ENCODE results near the gene ALDH3B2. TPM values are rescaled to one million over a fixed set of nuclear protein-coding genes. Genes with fewer than 3 reads are reported as not detected.

Gene ALDH3B2
- total RNA-seq, 4 donors from 2014 or later, result not detected

DNA sequence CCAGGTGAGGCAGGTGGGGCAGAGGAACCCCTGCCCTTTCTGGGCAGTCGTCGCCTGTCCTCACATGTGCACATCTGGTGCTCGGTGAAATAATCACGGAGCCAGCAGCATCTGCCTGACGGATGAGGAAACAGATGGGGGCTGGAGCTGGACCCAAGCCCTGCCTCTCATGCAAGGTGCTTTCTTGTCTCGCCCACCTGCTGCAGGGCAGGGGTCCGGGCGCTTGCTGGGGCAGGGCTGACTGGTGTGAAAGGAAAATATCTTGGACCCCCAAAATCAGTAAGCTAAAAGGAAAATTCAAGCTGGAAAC, 3.3 kb downstream of the ALDH3B2 start:
- Histone ChIP-seq H3K9me3 (no peaks in the 10 kb centered on the region), H3K27ac (no peak overlapping the region), H3K4me3 (no peak overlapping the region), H3K36me3 (no peaks in the 10 kb centered on the region), H3K4me1 (no peaks in the 10 kb centered on the region), H3K27me3 (peaks cover 15 to 20% (median 16%) of the 10 kb centered on the region in 3 donors)
- in situ Hi-C loops (cut with MboI; ENCODE audit: low sequenced_read_pairs in 4 of 4), result no loop called here
- no peak for DNase-seq
- TF ChIP-seq POLR2A (IDR thresholded peaks at IDR 0.05), result no peak
- TF ChIP-seq CTCF (IDR thresholded peaks at IDR 0.05 in 4 of 5, conservative IDR thresholded peaks at IDR 0.05 in 1 of 5), result no peak
- intact Hi-C loops (cut with DNase I; ENCODE audit: low total_unique reads), result no loop called here
- ATAC-seq, result no peak

- Histone ChIP-seq H3K9me3 (no peaks in the 10 kb centered on the region), H3K36me3 (no peaks in the 10 kb centered on the region), H3K4me1 (no peaks in the 10 kb centered on the region), H3K27me3 (peaks cover 10 to 20% (median 16%) of the 10 kb centered on the region in 3 donors), H3K27ac (no peak overlapping the region), H3K4me3 (no peak overlapping the region)
- TF ChIP-seq POLR2A (IDR thresholded peaks at IDR 0.05) (no peak), CTCF (IDR thresholded peaks at IDR 0.05 in 4 of 5, conservative IDR thresholded peaks at IDR 0.05 in 1 of 5) (no peak)
- no peak for ATAC-seq
- no peak for DNase-seq
- intact Hi-C loops (cut with DNase I; ENCODE audit: low total_unique reads), result no loop called here
- in situ Hi-C loops (cut with MboI; ENCODE audit: low sequenced_read_pairs in 4 of 4), result no loop called here
These were observed 3.9 kb downstream of the ALDH3B2 start for GRCh38 chr11:67670316-67671210.

GRCh38 chr11:67668192-67668551, 6.3 kb downstream of the ALDH3B2 start:
- in situ Hi-C loops (cut with MboI; ENCODE audit: low sequenced_read_pairs in 4 of 4) (no loop called here), intact Hi-C loops (cut with DNase I; ENCODE audit: low total_unique reads) (no loop called here)
- Histone ChIP-seq H3K4me3 (no peak overlapping the region), H3K27me3 (peaks cover 0 to 3% (median 0%) of the 10 kb centered on the region in 3 donors), H3K36me3 (no peaks in the 10 kb centered on the region), H3K9me3 (no peaks in the 10 kb centered on the region), H3K27ac (no peak overlapping the region), H3K4me1 (no peaks in the 10 kb centered on the region)
- ATAC-seq (no peak), DNase-seq (no peak)
- no peak for TF ChIP-seq POLR2A (IDR thresholded peaks at IDR 0.05)
- TF ChIP-seq CTCF (IDR thresholded peaks at IDR 0.05 in 4 of 5, conservative IDR thresholded peaks at IDR 0.05 in 1 of 5), result no peak

GRCh38 chr11:67667490-67668191, 6.8 kb downstream of the ALDH3B2 start:
- TF ChIP-seq CTCF (IDR thresholded peaks at IDR 0.05 in 4 of 5, conservative IDR thresholded peaks at IDR 0.05 in 1 of 5) (no peak), POLR2A (IDR thresholded peaks at IDR 0.05) (no peak)
- intact Hi-C loops (cut with DNase I; ENCODE audit: low total_unique reads), result no loop called here
- Histone ChIP-seq H3K36me3 (no peaks in the 10 kb centered on the region), H3K27me3 (peaks cover 0 to 2% (median 0%) of the 10 kb centered on the region in 3 donors), H3K4me3 (no peak overlapping the region), H3K9me3 (no peaks in the 10 kb centered on the region), H3K4me1 (no peaks in the 10 kb centered on the region), H3K27ac (no peak overlapping the region)
- in situ Hi-C loops (cut with MboI; ENCODE audit: low sequenced_read_pairs in 4 of 4), result no loop called here
- DNase-seq, result no peak
- no peak for ATAC-seq

Measured in gastrocnemius medialis (tissue), 4 donors.